Fibroblast of skin of back (primary cell): ENCODE results near the gene ANXA5.
A peak's percentile ranks its signal among the peaks of the same experiment; 100 is the strongest.

Experiments
- DNase-seq: peaks from one replicate; pipeline ENCODE4 v3.0.0-alpha.2; 2013

ANXA5 gene

GRCh38 chr4:121676345-121677075, 20.3 kb downstream of the ANXA5 start:
- DNase-seq, result no peak

GRCh38 chr4:121675715-121676114, 21.1 kb downstream of the ANXA5 start:
- no peak for DNase-seq

- no peak for DNase-seq
Observed at GRCh38 chr4:121674696-121675095, 22.1 kb downstream of the ANXA5 start.

- no peak for DNase-seq
Observed at GRCh38 chr4:121674191-121674590, 22.6 kb downstream of the ANXA5 start.

GRCh38 chr4:121669163-121669550, 27.6 kb downstream of the ANXA5 start:
- DNase-seq, result peak; percentile 77

- DNase-seq, result peak; percentile 99
Observed at GRCh38 chr4:121668368-121669162, 28.2 kb downstream of the ANXA5 start.

GRCh38 chr4:121666091-121666679, 30.6 kb downstream of the ANXA5 start:
- DNase-seq, result no peak

- no peak for DNase-seq
Observed at GRCh38 chr4:121665371-121665770, 31.4 kb downstream of the ANXA5 start.

GRCh38 chr4:121662225-121662624, 34.6 kb downstream of the ANXA5 start:
- no peak for DNase-seq

GRCh38 chr4:121660175-121660933, 36.4 kb downstream of the ANXA5 start:
- DNase-seq, result peak; percentile 12

GRCh38 chr4:121658125-121658524, 38.7 kb downstream of the ANXA5 start:
- DNase-seq, result no peak

- peak; percentile 67 for DNase-seq
Observed at GRCh38 chr4:121656269-121656641, 40.5 kb downstream of the ANXA5 start.

- peak; percentile 35 for DNase-seq
Observed at GRCh38 chr4:121655320-121656268, 41.2 kb downstream of the ANXA5 start.

GRCh38 chr4:121654738-121655137, 42.0 kb downstream of the ANXA5 start:
- DNase-seq, result no peak

GRCh38 chr4:121653986-121654385, 42.8 kb downstream of the ANXA5 start:
- no peak for DNase-seq

GRCh38 chr4:121653214-121653613, 43.6 kb downstream of the ANXA5 start:
- no peak for DNase-seq

GRCh38 chr4:121651597-121651996, 45.2 kb downstream of the ANXA5 start:
- DNase-seq, result no peak

- no peak for DNase-seq
Observed at GRCh38 chr4:121650741-121651140, 46.0 kb downstream of the ANXA5 start.

GRCh38 chr4:121648516-121648915, 48.3 kb downstream of the ANXA5 start:
- peak; percentile 89 for DNase-seq

- DNase-seq, result no peak
Observed at GRCh38 chr4:121642876-121643585, 53.7 kb downstream of the ANXA5 start.

GRCh38 chr4:121642292-121642691, 54.5 kb downstream of the ANXA5 start:
- no peak for DNase-seq
